GM13977 (cell line): ENCODE measurements around the gene OR10K2.

Experiments
- DNase-seq: peaks from one replicate; pipeline ENCODE4 v3.0.0; 2012; ENCODE audit warnings: low spot score
- CTCF ChIP-seq: IDR thresholded peaks from 2 replicates; pipeline ENCODE4 v1.5.1; 2012; ENCODE audit warnings: mild to moderate bottlenecking, control low read depth; ENCODE audit not compliant: insufficient read depth; ENCODE audit errors: extremely low read depth, missing control alignments
- in situ Hi-C: fragments of 300-500 bp; cut with MboI; formaldehyde crosslinking; loops from one replicate; pipeline ENCODE4 v1.12.0; 2022; ENCODE audit warnings: low sequenced_read_pairs, low pct_unique_long_range_greater_than_20kb, mixed read lengths, inconsistent platforms; ENCODE audit not compliant: unreplicated experiment

Gene OR10K2

GRCh38 chr1:158426137-158426536 is at the start of gene OR10K2:
Gene OR10K2, minus strand, starts transcription at chr1:158426237. Its CDS starts 5,371 bp downstream, at chr1:158420866.
- DNase-seq, result no peak
- TF ChIP-seq CTCF, result no peak
- in situ Hi-C loops, result no loop called here

GRCh38 chr1:158471920-158472319 is 45.9 kb upstream of the OR10K2 start, which contains the start of gene OR10R2:
Gene OR10R2, plus strand, starts transcription at chr1:158472220. Its CDS starts 106 bp downstream, at chr1:158472326.
- no peak for DNase-seq
- in situ Hi-C loops, result no loop called here
- no peak for TF ChIP-seq CTCF

- no peak for TF ChIP-seq CTCF
- in situ Hi-C loops, result no loop called here
- DNase-seq, result no peak
These were observed 35.5 kb upstream of the OR10K2 start, which contains the start of gene OR10K1 for GRCh38 chr1:158461534-158461933. Gene OR10K1, plus strand, starts transcription at chr1:158461834. Its CDS starts 3,728 bp downstream, at chr1:158465562.

- no peak for DNase-seq
- no peak for TF ChIP-seq CTCF
- in situ Hi-C loops, result no loop called here
These were observed 32.2 kb upstream of the OR10K2 start for GRCh38 chr1:158458263-158458662.

- DNase-seq, result no peak
- in situ Hi-C loops, result no loop called here
- TF ChIP-seq CTCF, result no peak
These were observed 31.2 kb upstream of the OR10K2 start for GRCh38 chr1:158457246-158457645.

GRCh38 chr1:158454537-158454936 is 28.5 kb upstream of the OR10K2 start:
- no peak for DNase-seq
- in situ Hi-C loops, result no loop called here
- TF ChIP-seq CTCF, result no peak

- no peak for DNase-seq
- TF ChIP-seq CTCF, result no peak
- in situ Hi-C loops, result no loop called here
These were observed 19.3 kb upstream of the OR10K2 start for GRCh38 chr1:158445376-158445775.
